WTC11 (cell line): ENCODE measurements around the gene NKD1. TPM values are rescaled to one million over a fixed set of nuclear protein-coding genes. Genes with fewer than 3 reads are reported as not detected.

Experiments used
- ATAC-seq: fragments of 200-7000 bp; cut with Tn5 transposase; 2 replicates; pipeline ENCODE4 v1.10.0; 2021; ENCODE audit warnings: mild to moderate bottlenecking, moderate library complexity
- CTCF ChIA-PET: fragments of 300-600 bp; sonication (Branson Sonifier 250); formaldehyde crosslinking; loops from one replicate; lab custom pipeline; 2021; ENCODE audit warnings: antibody characterized with exemption; lab: Charles Lee
- POLR2A ChIA-PET: fragments of 350-600 bp; sonication (Branson Sonifier 250); formaldehyde crosslinking; loops from one replicate; lab custom pipeline; 2021; ENCODE audit warnings: antibody characterized with exemption; lab: Charles Lee
- DNase-seq: peaks from one replicate; pipeline ENCODE4 v3.0.0; 2021; ENCODE audit warnings: low spot score
- H3K27ac Mint-ChIP-seq: 2 replicates; pipeline ENCODE4 v1.8.0; 2021; ENCODE audit warnings: mixed read lengths
- H3K27me3 Mint-ChIP-seq: 2 replicates; pipeline ENCODE4 v1.8.0; 2021; ENCODE audit warnings: low read depth, mild to moderate bottlenecking, moderate library complexity, mixed read lengths
- H3K36me3 Mint-ChIP-seq: 2 replicates; pipeline ENCODE4 v1.8.0; 2021; ENCODE audit warnings: mixed read lengths
- H3K4me1 Mint-ChIP-seq: 2 replicates; pipeline ENCODE4 v1.8.0; 2022; ENCODE audit warnings: mixed read lengths
- H3K4me3 Mint-ChIP-seq: 2 replicates; pipeline ENCODE4 v1.8.0; 2021; ENCODE audit warnings: mild to moderate bottlenecking, moderate library complexity, mixed read lengths
- H3K9me3 Mint-ChIP-seq: 2 replicates; pipeline ENCODE4 v1.8.0; 2021; ENCODE audit warnings: mixed read lengths
- EMX1 ChIP-seq: fragments of 250-450 bp; sonication (Bioruptor Pico); IDR thresholded peaks from 2 replicates; pipeline ENCODE4 v1.8.0; 2021; ENCODE audit warnings: mild to moderate bottlenecking
- FOXJ3 ChIP-seq: sonication (generic); formaldehyde crosslinking; IDR thresholded peaks from 2 replicates; pipeline ENCODE4 v1.9.0; 2021; ENCODE audit warnings: missing genetic modification reagents, mild to moderate bottlenecking, borderline replicate concordance
- GRHL2 ChIP-seq: fragments of 250-450 bp; sonication (Bioruptor Pico); IDR thresholded peaks from 2 replicates; pipeline ENCODE4 v1.8.0; 2022; ENCODE audit warnings: mild to moderate bottlenecking, moderate library complexity; ENCODE audit not compliant: insufficient replicate concordance, severe bottlenecking
- GTF2I ChIP-seq: fragments of 250-450 bp; sonication (Bioruptor Pico); conservative IDR thresholded peaks from 2 replicates; pipeline ENCODE4 v1.4.0; 2021; ENCODE audit warnings: mild to moderate bottlenecking
- KAT7 ChIP-seq: sonication (generic); formaldehyde crosslinking; IDR thresholded peaks from 2 replicates; pipeline ENCODE4 v1.8.1; 2023; ENCODE audit warnings: missing genetic modification reagents, mild to moderate bottlenecking, borderline replicate concordance
- RELA ChIP-seq: sonication (generic); formaldehyde crosslinking; IDR thresholded peaks from 2 replicates; pipeline ENCODE4 v1.8.1; 2022; ENCODE audit warnings: missing genetic modification reagents, mild to moderate bottlenecking, borderline replicate concordance
- total RNA-seq: library from RNA; stranded (reverse); gene quantifications from 3 replicates; pipeline ENCODE4 v1.2.3, GENCODE V29; 2021
- TF ChIP-seq, protein P1 (sequence below): fragments of 250-450 bp; sonication (Bioruptor Pico); IDR thresholded peaks from 2 replicates; pipeline ENCODE4 v2.1.2; 2022; ENCODE audit warnings: mild to moderate bottlenecking, moderate library complexity
- TF ChIP-seq, protein P2 (sequence below): fragments of 250-450 bp; sonication (Bioruptor Pico); IDR thresholded peaks from 2 replicates; pipeline ENCODE4 v1.9.0; 2021; ENCODE audit warnings: mild to moderate bottlenecking
- TF ChIP-seq, protein P3 (sequence below): sonication (generic); formaldehyde crosslinking; IDR thresholded peaks from 2 replicates; pipeline ENCODE4 v1.8.1; 2023; ENCODE audit warnings: mild to moderate bottlenecking, missing genetic modification reagents, moderate library complexity
- TF ChIP-seq, protein P4 (sequence below): sonication (generic); formaldehyde crosslinking; IDR thresholded peaks from 2 replicates; pipeline ENCODE4 v1.8.0; 2022; ENCODE audit warnings: mild to moderate bottlenecking, missing genetic modification reagents
- TF ChIP-seq, protein P5 (sequence below): sonication (generic); formaldehyde crosslinking; IDR thresholded peaks from 2 replicates; pipeline ENCODE4 v1.8.1; 2022; ENCODE audit warnings: mild to moderate bottlenecking, moderate library complexity, missing genetic modification reagents

Gene NKD1
- total RNA-seq, 1 experiment from 2014 or later: 6.0 TPM

DNA sequence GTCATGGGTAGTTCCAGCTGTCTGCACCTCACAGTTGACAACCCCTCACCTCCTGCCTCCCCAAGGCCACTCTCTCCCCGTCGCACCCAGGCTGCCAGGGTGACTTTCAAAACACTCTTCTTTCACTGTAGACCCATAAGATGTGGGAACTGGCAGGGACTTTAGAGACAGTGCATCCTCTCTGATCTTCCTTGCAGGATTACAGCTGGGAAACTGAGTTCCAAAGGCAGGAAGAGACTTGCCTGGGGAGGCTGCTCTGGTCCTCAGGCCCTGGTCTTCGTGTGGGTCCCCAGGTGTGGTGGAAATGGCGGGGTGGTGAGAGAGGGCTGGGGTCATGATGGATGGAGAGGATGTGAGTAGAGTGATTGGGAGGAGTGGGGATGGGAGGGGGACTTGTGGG, 21.9 kb upstream of the NKD1 start (continued):
- no peak for TF ChIP-seq KAT7 (CRISPR knock-in tag)
- TF ChIP-seq GTF2I (CRISPR knock-in tag): no peak
- no peak for TF ChIP-seq GRHL2 (CRISPR knock-in tag)
- TF ChIP-seq, protein P1, sequence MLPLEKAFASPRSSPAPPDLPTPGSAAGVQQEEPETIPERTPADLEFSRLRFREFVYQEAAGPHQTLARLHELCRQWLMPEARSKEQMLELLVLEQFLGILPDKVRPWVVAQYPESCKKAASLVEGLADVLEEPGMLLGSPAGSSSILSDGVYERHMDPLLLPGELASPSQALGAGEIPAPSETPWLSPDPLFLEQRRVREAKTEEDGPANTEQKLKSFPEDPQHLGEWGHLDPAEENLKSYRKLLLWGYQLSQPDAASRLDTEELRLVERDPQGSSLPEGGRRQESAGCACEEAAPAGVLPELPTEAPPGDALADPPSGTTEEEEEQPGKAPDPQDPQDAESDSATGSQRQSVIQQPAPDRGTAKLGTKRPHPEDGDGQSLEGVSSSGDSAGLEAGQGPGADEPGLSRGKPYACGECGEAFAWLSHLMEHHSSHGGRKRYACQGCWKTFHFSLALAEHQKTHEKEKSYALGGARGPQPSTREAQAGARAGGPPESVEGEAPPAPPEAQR (CRISPR knock-in tag): no peak

DNA sequence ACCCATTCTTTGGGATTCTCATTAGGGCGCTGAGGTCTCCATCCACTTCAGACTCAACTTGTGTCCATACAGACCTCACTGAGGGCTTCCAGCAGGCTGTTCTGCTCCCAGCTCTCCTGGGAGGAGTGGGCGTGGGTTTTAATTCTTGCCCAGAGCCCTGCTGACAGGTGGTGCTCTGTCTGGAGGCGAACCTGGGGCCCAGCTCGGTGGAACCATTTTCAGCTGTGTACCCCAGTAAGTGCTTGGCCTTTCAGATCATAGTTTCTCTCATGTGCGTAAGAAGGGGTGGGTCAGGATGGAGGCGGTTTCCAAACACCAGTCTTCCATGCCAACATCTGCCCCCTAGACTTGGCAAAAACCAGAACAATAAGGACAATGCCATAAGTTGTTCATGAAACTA, 21.4 kb upstream of the NKD1 start:
- CTCF ChIA-PET: no interaction called here

DNA sequence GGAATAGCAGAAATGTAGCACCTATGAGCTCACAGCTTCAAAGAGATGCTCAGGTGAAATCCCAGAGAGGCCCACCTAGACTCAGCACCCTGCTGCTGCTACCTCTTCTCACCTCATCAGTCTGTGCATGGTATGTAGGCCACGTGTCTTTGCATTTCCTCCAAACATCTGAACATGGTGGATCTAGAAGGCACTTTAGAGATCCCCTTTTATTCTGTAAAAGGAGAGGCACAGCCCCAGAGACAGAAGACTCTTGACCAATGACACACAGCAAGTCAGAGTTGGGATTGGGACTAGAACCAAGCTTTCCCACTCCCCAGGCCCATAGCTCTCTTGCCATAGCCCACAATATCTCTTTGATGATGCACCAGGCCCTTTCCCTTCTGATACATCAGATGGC, 19.4 kb upstream of the NKD1 start:
- Mint-ChIP-seq H3K27me3 (peaks cover 13% of the 10 kb centered on the region), H3K27ac (no peak overlapping the region), H3K4me3 (no peak overlapping the region), H3K9me3 (peaks cover 23% of the 10 kb centered on the region), H3K4me1 (no peaks in the 10 kb centered on the region), H3K36me3 (peaks cover 11% of the 10 kb centered on the region)
- no peak for ATAC-seq
- ChIA-PET CTCF (no interaction called here), POLR2A (no interaction called here)
- TF ChIP-seq, protein P1 (CRISPR knock-in tag): no peak
- no peak for TF ChIP-seq EMX1
- DNase-seq: no peak

More for the DNA sequence above, 21.4 kb upstream of the NKD1 start:
- peaks cover 13% of the 10 kb centered on the region for H3K27me3 Mint-ChIP-seq
- TF ChIP-seq, protein P2, sequence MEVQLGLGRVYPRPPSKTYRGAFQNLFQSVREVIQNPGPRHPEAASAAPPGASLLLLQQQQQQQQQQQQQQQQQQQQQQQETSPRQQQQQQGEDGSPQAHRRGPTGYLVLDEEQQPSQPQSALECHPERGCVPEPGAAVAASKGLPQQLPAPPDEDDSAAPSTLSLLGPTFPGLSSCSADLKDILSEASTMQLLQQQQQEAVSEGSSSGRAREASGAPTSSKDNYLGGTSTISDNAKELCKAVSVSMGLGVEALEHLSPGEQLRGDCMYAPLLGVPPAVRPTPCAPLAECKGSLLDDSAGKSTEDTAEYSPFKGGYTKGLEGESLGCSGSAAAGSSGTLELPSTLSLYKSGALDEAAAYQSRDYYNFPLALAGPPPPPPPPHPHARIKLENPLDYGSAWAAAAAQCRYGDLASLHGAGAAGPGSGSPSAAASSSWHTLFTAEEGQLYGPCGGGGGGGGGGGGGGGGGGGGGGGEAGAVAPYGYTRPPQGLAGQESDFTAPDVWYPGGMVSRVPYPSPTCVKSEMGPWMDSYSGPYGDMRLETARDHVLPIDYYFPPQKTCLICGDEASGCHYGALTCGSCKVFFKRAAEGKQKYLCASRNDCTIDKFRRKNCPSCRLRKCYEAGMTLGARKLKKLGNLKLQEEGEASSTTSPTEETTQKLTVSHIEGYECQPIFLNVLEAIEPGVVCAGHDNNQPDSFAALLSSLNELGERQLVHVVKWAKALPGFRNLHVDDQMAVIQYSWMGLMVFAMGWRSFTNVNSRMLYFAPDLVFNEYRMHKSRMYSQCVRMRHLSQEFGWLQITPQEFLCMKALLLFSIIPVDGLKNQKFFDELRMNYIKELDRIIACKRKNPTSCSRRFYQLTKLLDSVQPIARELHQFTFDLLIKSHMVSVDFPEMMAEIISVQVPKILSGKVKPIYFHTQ: no peak
- TF ChIP-seq FOXJ3 (CRISPR knock-in tag): no peak
- TF ChIP-seq, protein P3, sequence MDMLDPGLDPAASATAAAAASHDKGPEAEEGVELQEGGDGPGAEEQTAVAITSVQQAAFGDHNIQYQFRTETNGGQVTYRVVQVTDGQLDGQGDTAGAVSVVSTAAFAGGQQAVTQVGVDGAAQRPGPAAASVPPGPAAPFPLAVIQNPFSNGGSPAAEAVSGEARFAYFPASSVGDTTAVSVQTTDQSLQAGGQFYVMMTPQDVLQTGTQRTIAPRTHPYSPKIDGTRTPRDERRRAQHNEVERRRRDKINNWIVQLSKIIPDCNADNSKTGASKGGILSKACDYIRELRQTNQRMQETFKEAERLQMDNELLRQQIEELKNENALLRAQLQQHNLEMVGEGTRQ (CRISPR knock-in tag): no peak
- TF ChIP-seq, protein P4, sequence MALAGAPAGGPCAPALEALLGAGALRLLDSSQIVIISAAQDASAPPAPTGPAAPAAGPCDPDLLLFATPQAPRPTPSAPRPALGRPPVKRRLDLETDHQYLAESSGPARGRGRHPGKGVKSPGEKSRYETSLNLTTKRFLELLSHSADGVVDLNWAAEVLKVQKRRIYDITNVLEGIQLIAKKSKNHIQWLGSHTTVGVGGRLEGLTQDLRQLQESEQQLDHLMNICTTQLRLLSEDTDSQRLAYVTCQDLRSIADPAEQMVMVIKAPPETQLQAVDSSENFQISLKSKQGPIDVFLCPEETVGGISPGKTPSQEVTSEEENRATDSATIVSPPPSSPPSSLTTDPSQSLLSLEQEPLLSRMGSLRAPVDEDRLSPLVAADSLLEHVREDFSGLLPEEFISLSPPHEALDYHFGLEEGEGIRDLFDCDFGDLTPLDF (CRISPR knock-in tag): no peak
- H3K27ac Mint-ChIP-seq: no peak overlapping the region
- H3K4me3 Mint-ChIP-seq: no peak overlapping the region
- peaks cover 23% of the 10 kb centered on the region for H3K9me3 Mint-ChIP-seq
- 0 out of 2 replicates have a peak, but pooled peaks cover under 1% of the 10 kb centered on the region for H3K4me1 Mint-ChIP-seq
- DNase-seq (no peak), ATAC-seq (no peak)
- H3K36me3 Mint-ChIP-seq: peaks cover 11% of the 10 kb centered on the region
- POLR2A ChIA-PET: no interaction called here

DNA sequence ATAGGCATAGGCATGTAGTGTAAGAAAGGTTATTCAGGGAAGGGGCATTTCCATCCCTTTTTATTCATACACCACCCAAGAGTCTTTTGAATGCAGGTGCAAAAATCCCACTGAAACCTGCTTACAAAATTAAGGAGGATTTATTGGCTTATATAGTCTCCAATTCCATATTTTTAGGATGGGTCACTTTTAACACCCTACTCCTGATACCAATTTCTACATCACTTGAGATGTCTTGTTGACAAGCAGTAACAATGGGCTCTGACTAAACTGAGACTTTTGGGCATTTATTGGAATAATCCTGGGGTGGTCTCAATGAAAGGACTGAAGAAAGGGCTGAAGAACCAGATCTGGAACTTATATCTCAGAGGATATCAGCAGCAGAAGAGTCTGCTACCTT, 18.9 kb upstream of the NKD1 start:
- CTCF ChIA-PET: no interaction called here
- POLR2A ChIA-PET: no interaction called here
- Mint-ChIP-seq H3K4me1 (no peaks in the 10 kb centered on the region), H3K27ac (no peak overlapping the region), H3K27me3 (peaks cover 13% of the 10 kb centered on the region), H3K9me3 (peaks cover 23% of the 10 kb centered on the region), H3K4me3 (no peak overlapping the region), H3K36me3 (peaks cover 11% of the 10 kb centered on the region)
- DNase-seq: no peak
- TF ChIP-seq, protein P5, sequence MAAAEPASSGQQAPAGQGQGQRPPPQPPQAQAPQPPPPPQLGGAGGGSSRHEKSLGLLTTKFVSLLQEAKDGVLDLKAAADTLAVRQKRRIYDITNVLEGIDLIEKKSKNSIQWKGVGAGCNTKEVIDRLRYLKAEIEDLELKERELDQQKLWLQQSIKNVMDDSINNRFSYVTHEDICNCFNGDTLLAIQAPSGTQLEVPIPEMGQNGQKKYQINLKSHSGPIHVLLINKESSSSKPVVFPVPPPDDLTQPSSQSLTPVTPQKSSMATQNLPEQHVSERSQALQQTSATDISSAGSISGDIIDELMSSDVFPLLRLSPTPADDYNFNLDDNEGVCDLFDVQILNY: no peak
- TF ChIP-seq RELA (CRISPR knock-in tag): no peak
- no peak for ATAC-seq
